ENCODE results near the gene TAC3. TPM values are rescaled to one million over a fixed set of nuclear protein-coding genes. Genes with fewer than 3 reads are reported as not detected.
"Not testable (repeated sequence)": the region's sequence is repeated elsewhere in the genome, so short reads cannot be mapped to it uniquely, and the experiment has no call there.

The TAC3 gene
- total and polyA plus RNA-seq, 2 of the 8 experiments (the other 6 are each of a cell fraction or from before 2014, with no cell fraction given): 9.7 to 45.3 TPM

GRCh38 chr12:57022324-57022723 is 6.0 kb upstream of the TAC3 start:
- H3K79me1 ChIP-seq (ENCODE audit: low read depth, low read length); POLR2A ChIA-PET (ENCODE audit: partially characterized antibody); H3K14ac ChIP-seq (ENCODE audit: insufficient read length); H3K23me2 ChIP-seq (ENCODE audit: low read depth, low read length); H2BK5ac ChIP-seq (ENCODE audit: low read depth, low read length); H3K79me2 ChIP-seq (ENCODE audit: control insufficient read depth in 1 of 2, insufficient read depth in 2 of 2, low read length in 2 of 2); H2AK5ac ChIP-seq (ENCODE audit: low read depth, low read length); H3K4me1 ChIP-seq (replicated peaks in 1 of 4; ENCODE audit: control insufficient read depth in 3 of 4, insufficient read depth in 4 of 4, low read length in 3 of 4); H4K91ac ChIP-seq (replicated peaks; ENCODE audit: insufficient read length, low read length); H4K8ac ChIP-seq (ENCODE audit: extremely low read depth, insufficient read depth, low read length); H3K18ac ChIP-seq (ENCODE audit: extremely low read depth, low read length); H2BK15ac ChIP-seq (ENCODE audit: low read length); H3K36me3 ChIP-seq (ENCODE audit: control insufficient read depth in 2 of 4, insufficient read depth in 4 of 4, low read length in 3 of 4); H2BK20ac ChIP-seq (ENCODE audit: low read length); H3K4ac ChIP-seq (replicated peaks; ENCODE audit: insufficient read length, low read depth, low read length); H4K5ac ChIP-seq (ENCODE audit: insufficient read length, low read depth, low read length); H3K9me3 ChIP-seq (ENCODE audit: insufficient read depth in 2 of 2, low read depth in 1 of 2, low read length in 1 of 2); H4K20me1 ChIP-seq (replicated peaks in 1 of 2; ENCODE audit: control insufficient read depth in 1 of 2, insufficient read depth in 2 of 2, low read length in 2 of 2); H3K27ac ChIP-seq (ENCODE audit: low read depth, low read length); H3K27me3 ChIP-seq (replicated peaks in 1 of 4; ENCODE audit: control insufficient read depth in 3 of 4, extremely low read depth in 1 of 4, insufficient read depth in 3 of 4, low read length in 3 of 4); H2BK12ac ChIP-seq (ENCODE audit: low read depth, low read length); H3K56ac ChIP-seq (replicated peaks; ENCODE audit: insufficient read length, low read depth, low read length); H3K4me3 ChIP-seq (ENCODE audit: extremely low read depth in 1 of 4, insufficient read depth in 2 of 4, low read depth in 3 of 4, low read length in 4 of 4); H3K4me2 ChIP-seq (ENCODE audit: insufficient read depth in 1 of 2, low read depth in 2 of 2, low read length in 2 of 2); H3K23ac ChIP-seq (ENCODE audit: insufficient read length); H2BK120ac ChIP-seq (replicated peaks; ENCODE audit: low read depth, low read length); DNase-seq (ENCODE audit: low read depth in 1 of 2, low spot score in 2 of 2); H2AFZ ChIP-seq (ENCODE audit: low read length); FAIRE-seq; H3K9ac ChIP-seq (replicated peaks in 1 of 4; ENCODE audit: extremely low read depth in 1 of 4, low read depth in 3 of 4, low read length in 3 of 4): not testable (repeated sequence)
- CTCF ChIA-PET (ENCODE audit: partially characterized antibody): interaction anchor here (0.7 to 10.1 kb wide), 8 partner anchors 9 to 102 kb away, joined by 3 to 95 read pairs (median 4); partner anchors contain the start of gene ZBTB39
- 94% methylated on average over 5 of the region's 5 CpGs; no CpG with 5 or more reads in 1 of the 2 experiments for WGBS, 2 experiments (ENCODE audit: extremely low coverage in 1 of 2, insufficient coverage in 1 of 2, insufficient read length in 1 of 2, insufficient replicate concordance in 2 of 2, low coverage in 1 of 2, low lambda C conversion rate in 2 of 2, missing lambda C conversion rate in 1 of 2)

All from H1 (cell line).